ENCODE measurements around the gene EMP2. TPM values are rescaled to one million over a fixed set of nuclear protein-coding genes. Genes with fewer than 3 reads are reported as not detected.
"Not testable (repeated sequence)": the region's sequence is repeated elsewhere in the genome, so short reads cannot be mapped to it uniquely, and the experiment has no call there.

The EMP2 gene
- polyA plus RNA-seq, 1 donor: 17.0 TPM

GRCh38 chr16:10536814-10537389 lies 43.5 kb downstream of the EMP2 start:
- no peak for DNase-seq
- Histone ChIP-seq H3K36me3 (ENCODE audit: control insufficient read depth, insufficient read depth, low read length) (peaks cover 17% of the 10 kb centered on the region), H3K27ac (ENCODE audit: low read length) (no peak overlapping the region), H3K4me3 (ENCODE audit: low read length) (no peak overlapping the region), H3K9me3 (ENCODE audit: control insufficient read depth, low read depth, low read length) (no peaks in the 10 kb centered on the region), H3K4me1 (ENCODE audit: control insufficient read depth, insufficient read depth, low read length) (no peaks in the 10 kb centered on the region), H3K27me3 (ENCODE audit: control insufficient read depth, insufficient read depth, low read length) (no peaks in the 10 kb centered on the region)
- no CpG with 5 or more reads among the region's 5 CpGs for WGBS (ENCODE audit: insufficient coverage, low lambda C conversion rate)

DNA sequence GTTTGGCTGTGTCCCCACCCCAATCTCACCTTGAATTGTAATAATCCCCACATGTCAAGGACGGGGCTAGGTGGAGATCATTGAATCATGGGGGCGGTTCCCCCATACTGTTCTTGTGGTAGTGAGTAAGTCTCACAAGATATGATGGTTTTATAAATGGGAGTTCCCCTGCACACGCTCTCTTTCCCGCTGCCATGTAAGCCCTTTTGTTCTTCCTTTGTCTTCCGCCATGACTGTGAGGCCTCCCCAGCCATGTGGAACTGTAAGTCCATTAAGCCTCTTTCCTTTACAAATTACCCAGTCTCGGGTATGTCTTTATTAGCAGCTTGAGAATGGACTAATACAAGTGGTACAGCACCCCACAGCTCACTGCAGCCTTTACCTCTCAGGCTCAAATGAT lies 44.1 kb downstream of the EMP2 start:
- no CpG with 5 or more reads among the region's 6 CpGs for WGBS (ENCODE audit: insufficient coverage, low lambda C conversion rate)
- H3K36me3 ChIP-seq (ENCODE audit: control insufficient read depth, insufficient read depth, low read length): peaks cover 21% of the 10 kb centered on the region

GRCh38 chr16:10535461-10535860 lies 44.9 kb downstream of the EMP2 start:
- H3K27ac ChIP-seq (ENCODE audit: low read length): no peak overlapping the region
- H3K9me3 ChIP-seq (ENCODE audit: control insufficient read depth, low read depth, low read length): no peaks in the 10 kb centered on the region
- H3K4me3 ChIP-seq (ENCODE audit: low read length): no peak overlapping the region
- no peaks in the 10 kb centered on the region for H3K27me3 ChIP-seq (ENCODE audit: control insufficient read depth, insufficient read depth, low read length)
- no CpG with 5 or more reads among the region's 10 CpGs for WGBS (ENCODE audit: insufficient coverage, low lambda C conversion rate)
- H3K36me3 ChIP-seq (ENCODE audit: control insufficient read depth, insufficient read depth, low read length): peaks cover 21% of the 10 kb centered on the region
- no peak for DNase-seq
- H3K4me1 ChIP-seq (ENCODE audit: control insufficient read depth, insufficient read depth, low read length): no peaks in the 10 kb centered on the region

More for the DNA sequence above, 44.1 kb downstream of the EMP2 start:
- not testable (repeated sequence) for H3K27ac ChIP-seq (ENCODE audit: low read length); H3K9me3 ChIP-seq (ENCODE audit: control insufficient read depth, low read depth, low read length); H3K4me1 ChIP-seq (ENCODE audit: control insufficient read depth, insufficient read depth, low read length); DNase-seq; H3K27me3 ChIP-seq (ENCODE audit: control insufficient read depth, insufficient read depth, low read length); H3K4me3 ChIP-seq (ENCODE audit: low read length)

GRCh38 chr16:10534748-10535147 lies 45.6 kb downstream of the EMP2 start:
- Histone ChIP-seq H3K27ac (ENCODE audit: low read length) (no peak overlapping the region), H3K4me1 (ENCODE audit: control insufficient read depth, insufficient read depth, low read length) (no peaks in the 10 kb centered on the region), H3K36me3 (ENCODE audit: control insufficient read depth, insufficient read depth, low read length) (peaks cover 21% of the 10 kb centered on the region), H3K9me3 (ENCODE audit: control insufficient read depth, low read depth, low read length) (no peaks in the 10 kb centered on the region), H3K27me3 (ENCODE audit: control insufficient read depth, insufficient read depth, low read length) (no peaks in the 10 kb centered on the region), H3K4me3 (ENCODE audit: low read length) (no peak overlapping the region)
- DNase-seq: no peak
- WGBS (ENCODE audit: insufficient coverage, low lambda C conversion rate): no CpG with 5 or more reads among the region's 5 CpGs

DNA sequence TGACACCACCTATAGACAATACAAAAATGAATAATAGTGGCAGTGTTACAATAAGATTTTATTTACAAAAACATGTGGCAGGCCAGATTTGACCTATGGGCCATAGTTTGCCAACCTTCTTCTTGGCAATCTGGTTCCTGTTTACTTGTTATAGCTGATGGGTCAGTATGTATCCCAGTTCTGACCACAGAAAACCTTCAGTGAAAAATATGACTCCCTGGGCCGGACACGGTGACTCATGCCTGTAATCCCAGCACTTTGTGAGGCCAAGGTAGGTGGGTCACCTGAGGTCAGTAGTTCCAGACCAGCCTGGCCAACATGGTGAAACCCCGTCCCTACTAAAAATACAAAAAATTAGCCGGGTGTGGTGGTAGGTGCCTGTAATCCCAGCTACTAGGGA lies 46.8 kb downstream of the EMP2 start:
- H3K36me3 ChIP-seq (ENCODE audit: control insufficient read depth, insufficient read depth, low read length): peaks cover 21% of the 10 kb centered on the region
- no CpG with 5 or more reads among the region's 4 CpGs for WGBS (ENCODE audit: insufficient coverage, low lambda C conversion rate)
- H3K27me3 ChIP-seq (ENCODE audit: control insufficient read depth, insufficient read depth, low read length): not testable (repeated sequence)

DNA sequence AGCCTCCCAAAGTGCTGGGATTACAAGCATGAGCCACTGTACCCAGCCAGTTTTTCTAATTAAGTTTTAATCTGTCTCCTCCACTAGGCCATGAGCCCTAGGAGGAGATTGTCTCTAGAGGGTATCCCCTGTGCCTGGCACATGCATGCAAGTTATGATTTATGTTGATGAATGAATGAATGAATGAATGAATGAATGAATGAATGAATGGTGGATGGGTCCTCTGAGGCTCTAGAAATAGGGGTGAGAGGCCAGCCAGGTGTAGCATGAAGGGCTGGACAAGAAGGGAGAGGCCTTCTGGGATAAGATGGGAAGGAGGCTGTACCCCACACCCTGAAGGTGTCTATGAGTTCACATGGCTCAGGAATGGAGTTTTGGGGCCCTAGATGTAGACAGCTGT lies 48.8 kb downstream of the EMP2 start:
- no peak for DNase-seq
- Histone ChIP-seq H3K4me1 (ENCODE audit: control insufficient read depth, insufficient read depth, low read length) (no peaks in the 10 kb centered on the region), H3K4me3 (ENCODE audit: low read length) (no peak overlapping the region), H3K9me3 (ENCODE audit: control insufficient read depth, low read depth, low read length) (no peaks in the 10 kb centered on the region), H3K36me3 (ENCODE audit: control insufficient read depth, insufficient read depth, low read length) (peaks cover 14% of the 10 kb centered on the region), H3K27ac (ENCODE audit: low read length) (no peak overlapping the region), H3K27me3 (ENCODE audit: control insufficient read depth, insufficient read depth, low read length) (no peaks in the 10 kb centered on the region)

More for the DNA sequence above, 46.8 kb downstream of the EMP2 start:
- H3K4me1 ChIP-seq (ENCODE audit: control insufficient read depth, insufficient read depth, low read length); H3K27ac ChIP-seq (ENCODE audit: low read length); H3K4me3 ChIP-seq (ENCODE audit: low read length); DNase-seq; H3K9me3 ChIP-seq (ENCODE audit: control insufficient read depth, low read depth, low read length): not testable (repeated sequence)

DNA sequence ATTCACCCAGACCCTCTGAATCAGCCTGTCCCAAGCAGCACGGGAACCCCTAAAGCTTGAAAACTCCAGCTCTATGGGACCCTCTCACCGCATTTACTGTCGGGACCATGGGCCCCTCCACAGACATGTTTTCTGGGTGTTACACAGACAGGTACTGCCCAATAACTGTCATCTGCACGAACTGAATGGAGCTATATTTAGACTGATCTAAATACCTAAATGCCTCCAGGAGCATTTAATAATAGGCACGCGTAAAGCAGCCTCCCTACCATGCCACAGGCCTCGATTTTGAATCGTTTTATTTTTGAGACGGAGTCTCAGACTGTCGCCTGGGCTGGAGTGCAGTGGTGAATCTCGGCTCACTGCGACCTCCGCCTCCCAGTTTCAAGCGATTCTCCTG lies 49.7 kb downstream of the EMP2 start:
- H3K4me1 ChIP-seq (ENCODE audit: control insufficient read depth, insufficient read depth, low read length): no peaks in the 10 kb centered on the region
- no peak overlapping the region for H3K27ac ChIP-seq (ENCODE audit: low read length)
- H3K36me3 ChIP-seq (ENCODE audit: control insufficient read depth, insufficient read depth, low read length): peaks cover 14% of the 10 kb centered on the region
- no peaks in the 10 kb centered on the region for H3K9me3 ChIP-seq (ENCODE audit: control insufficient read depth, low read depth, low read length)
- no peaks in the 10 kb centered on the region for H3K27me3 ChIP-seq (ENCODE audit: control insufficient read depth, insufficient read depth, low read length)
- H3K4me3 ChIP-seq (ENCODE audit: low read length): no peak overlapping the region
- no peak for DNase-seq
- WGBS (ENCODE audit: insufficient coverage, low lambda C conversion rate): 71% methylated on average over 1 of the region's 14 CpGs

- no peaks in the 10 kb centered on the region for H3K9me3 ChIP-seq (ENCODE audit: control insufficient read depth, low read depth, low read length)
- no peaks in the 10 kb centered on the region for H3K4me1 ChIP-seq (ENCODE audit: control insufficient read depth, insufficient read depth, low read length)
- H3K4me3 ChIP-seq (ENCODE audit: low read length): no peak overlapping the region
- no peak for DNase-seq
- no CpG with 5 or more reads among the region's 1 CpG for WGBS (ENCODE audit: insufficient coverage, low lambda C conversion rate)
- no peaks in the 10 kb centered on the region for H3K27me3 ChIP-seq (ENCODE audit: control insufficient read depth, insufficient read depth, low read length)
- H3K36me3 ChIP-seq (ENCODE audit: control insufficient read depth, insufficient read depth, low read length): peaks cover 14% of the 10 kb centered on the region
- H3K27ac ChIP-seq (ENCODE audit: low read length): no peak overlapping the region
Measured at GRCh38 chr16:10529895-10530669, 50.3 kb downstream of the EMP2 start.

GRCh38 chr16:10528635-10529034 lies 51.8 kb downstream of the EMP2 start:
- no peaks in the 10 kb centered on the region for H3K9me3 ChIP-seq (ENCODE audit: control insufficient read depth, low read depth, low read length)
- H3K4me3 ChIP-seq (ENCODE audit: low read length): no peak overlapping the region
- no peak overlapping the region for H3K27ac ChIP-seq (ENCODE audit: low read length)
- 100% methylated on average over 1 of the region's 8 CpGs for WGBS (ENCODE audit: insufficient coverage, low lambda C conversion rate)
- H3K36me3 ChIP-seq (ENCODE audit: control insufficient read depth, insufficient read depth, low read length): peaks cover 12% of the 10 kb centered on the region
- DNase-seq: no peak
- H3K4me1 ChIP-seq (ENCODE audit: control insufficient read depth, insufficient read depth, low read length): no peaks in the 10 kb centered on the region
- H3K27me3 ChIP-seq (ENCODE audit: control insufficient read depth, insufficient read depth, low read length): no peaks in the 10 kb centered on the region

- Histone ChIP-seq H3K36me3 (ENCODE audit: control insufficient read depth, insufficient read depth, low read length) (peaks cover 4% of the 10 kb centered on the region), H3K9me3 (ENCODE audit: control insufficient read depth, low read depth, low read length) (no peaks in the 10 kb centered on the region), H3K4me1 (ENCODE audit: control insufficient read depth, insufficient read depth, low read length) (no peaks in the 10 kb centered on the region), H3K4me3 (ENCODE audit: low read length) (no peak overlapping the region), H3K27me3 (ENCODE audit: control insufficient read depth, insufficient read depth, low read length) (no peaks in the 10 kb centered on the region), H3K27ac (ENCODE audit: low read length) (no peak overlapping the region)
- no peak for DNase-seq
- WGBS (ENCODE audit: insufficient coverage, low lambda C conversion rate): no CpG with 5 or more reads among the region's 7 CpGs
Measured at GRCh38 chr16:10526962-10527361, 53.4 kb downstream of the EMP2 start.
